ENCODE data around the gene CCDC92B. TPM values are rescaled to one million over a fixed set of nuclear protein-coding genes. Genes with fewer than 3 reads are reported as not detected.

Gene CCDC92B
- total RNA-seq, 1 experiment from 2014 or later = 1.9 TPM

- DNase-seq = no peak
- Histone ChIP-seq H2AFZ (no peak overlapping the region), H3K4me2 (no peak overlapping the region), H3F3A (ENCODE audit: insufficient read depth, low read depth) (peaks cover 14% of the 10 kb centered on the region; the same call in 1 of the 2 replicates), H3K79me2 (ENCODE audit: low read depth) (no peaks in the 10 kb centered on the region), H3K27me3 (ENCODE audit: insufficient read depth, low read depth) (no peaks in the 10 kb centered on the region), H3K4me1 (replicated peaks; ENCODE audit: insufficient read depth) (no peaks in the 10 kb centered on the region), H3K9me2 (ENCODE audit: insufficient read depth) (no peaks in the 10 kb centered on the region), H3K36me3 (ENCODE audit: low read depth) (peaks cover 11% of the 10 kb centered on the region; the same call in 1 of the 2 replicates), H4K20me1 (ENCODE audit: insufficient read depth) (peaks cover 50% of the 10 kb centered on the region), H3K27ac (no peak overlapping the region), H3K4me3 (no peak overlapping the region), H3K9me3 (ENCODE audit: insufficient read depth, low read depth) (no peaks in the 10 kb centered on the region)
- POLR2A ChIA-PET (ENCODE audit: unreplicated experiment) = no interaction called here
- no TSS peak for BruUV-seq (replicated peaks)
- CTCF ChIA-PET = no interaction called here
- TF ChIP-seq, protein P1, sequence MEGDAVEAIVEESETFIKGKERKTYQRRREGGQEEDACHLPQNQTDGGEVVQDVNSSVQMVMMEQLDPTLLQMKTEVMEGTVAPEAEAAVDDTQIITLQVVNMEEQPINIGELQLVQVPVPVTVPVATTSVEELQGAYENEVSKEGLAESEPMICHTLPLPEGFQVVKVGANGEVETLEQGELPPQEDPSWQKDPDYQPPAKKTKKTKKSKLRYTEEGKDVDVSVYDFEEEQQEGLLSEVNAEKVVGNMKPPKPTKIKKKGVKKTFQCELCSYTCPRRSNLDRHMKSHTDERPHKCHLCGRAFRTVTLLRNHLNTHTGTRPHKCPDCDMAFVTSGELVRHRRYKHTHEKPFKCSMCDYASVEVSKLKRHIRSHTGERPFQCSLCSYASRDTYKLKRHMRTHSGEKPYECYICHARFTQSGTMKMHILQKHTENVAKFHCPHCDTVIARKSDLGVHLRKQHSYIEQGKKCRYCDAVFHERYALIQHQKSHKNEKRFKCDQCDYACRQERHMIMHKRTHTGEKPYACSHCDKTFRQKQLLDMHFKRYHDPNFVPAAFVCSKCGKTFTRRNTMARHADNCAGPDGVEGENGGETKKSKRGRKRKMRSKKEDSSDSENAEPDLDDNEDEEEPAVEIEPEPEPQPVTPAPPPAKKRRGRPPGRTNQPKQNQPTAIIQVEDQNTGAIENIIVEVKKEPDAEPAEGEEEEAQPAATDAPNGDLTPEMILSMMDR (conservative IDR thresholded peaks at IDR 0.05) = no peak
- TF ChIP-seq EZH2 (IDR thresholded peaks at IDR 0.05; ENCODE audit: low read depth) = no peak
- intact Hi-C loops (cut with micrococcal nuclease; ENCODE audit: unreplicated experiment) = no loop called here
These were observed 55.7 kb downstream of the CCDC92B start for GRCh38 chr17:2693561-2694380.

DNA sequence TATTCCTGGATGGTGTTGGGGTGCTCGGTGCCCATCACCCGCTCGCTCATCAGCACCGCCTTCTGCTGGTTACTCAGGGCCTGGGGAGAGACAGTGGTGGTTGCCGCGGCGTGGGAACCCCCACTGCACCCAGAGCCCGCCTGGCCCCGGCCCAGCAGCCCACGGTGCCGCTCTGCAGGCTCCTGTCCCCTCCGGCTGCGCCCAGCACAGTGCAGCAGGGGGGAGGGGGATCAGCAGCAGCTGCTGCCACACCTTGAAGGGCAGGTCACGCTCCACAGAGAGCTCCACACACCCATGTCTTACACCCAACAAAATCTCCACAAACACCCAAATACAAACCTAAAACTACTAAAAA, 56.7 kb downstream of the CCDC92B start:
- no peak overlapping the region for H2AFZ ChIP-seq
- no peak for DNase-seq
- POLR2A ChIA-PET (ENCODE audit: unreplicated experiment) = no interaction called here
- CTCF ChIA-PET = no interaction called here
- H3K9me2 ChIP-seq (ENCODE audit: insufficient read depth) = no peaks in the 10 kb centered on the region
- H3K79me2 ChIP-seq (ENCODE audit: low read depth) = no peaks in the 10 kb centered on the region
- no peak overlapping the region for H3K4me2 ChIP-seq
- no peak overlapping the region for H3K27ac ChIP-seq
- H3K4me3 ChIP-seq = no peak overlapping the region
- H3K36me3 ChIP-seq (ENCODE audit: low read depth) = peaks cover 7% of the 10 kb centered on the region; the same call in 1 of the 2 replicates
- no peaks in the 10 kb centered on the region for H3K27me3 ChIP-seq (ENCODE audit: insufficient read depth, low read depth)
- no peaks in the 10 kb centered on the region for H3K9me3 ChIP-seq (ENCODE audit: insufficient read depth, low read depth)
- H4K20me1 ChIP-seq (ENCODE audit: insufficient read depth) = peaks cover 48% of the 10 kb centered on the region
- no peaks in the 10 kb centered on the region for H3K4me1 ChIP-seq (replicated peaks; ENCODE audit: insufficient read depth)
- BruUV-seq (replicated peaks) = no TSS peak
- intact Hi-C loops (cut with micrococcal nuclease; ENCODE audit: unreplicated experiment) = no loop called here
- TF ChIP-seq, protein P1 (conservative IDR thresholded peaks at IDR 0.05) = no peak
- TF ChIP-seq EZH2 (IDR thresholded peaks at IDR 0.05; ENCODE audit: low read depth) = no peak
- peaks cover 24% of the 10 kb centered on the region for H3F3A ChIP-seq (ENCODE audit: insufficient read depth, low read depth)

GRCh38 chr17:2691965-2692780, 57.3 kb downstream of the CCDC92B start:
- DNase-seq = no peak
- no peaks in the 10 kb centered on the region for H3K9me3 ChIP-seq (ENCODE audit: insufficient read depth, low read depth)
- ChIA-PET POLR2A (ENCODE audit: unreplicated experiment) (no interaction called here), CTCF (no interaction called here)
- TF ChIP-seq, protein P1 (conservative IDR thresholded peaks at IDR 0.05) = no peak
- H3K36me3 ChIP-seq (ENCODE audit: low read depth) = 0 out of 2 replicates have a peak, but pooled peaks cover 3% of the 10 kb centered on the region
- H3K27ac ChIP-seq = no peak overlapping the region
- H3K9me2 ChIP-seq (ENCODE audit: insufficient read depth) = no peaks in the 10 kb centered on the region
- H4K20me1 ChIP-seq (ENCODE audit: insufficient read depth) = peaks cover 47% of the 10 kb centered on the region
- intact Hi-C loops (cut with micrococcal nuclease; ENCODE audit: unreplicated experiment) = no loop called here
- H2AFZ ChIP-seq = no peak overlapping the region
- H3K4me3 ChIP-seq = no peak overlapping the region
- no peaks in the 10 kb centered on the region for H3K4me1 ChIP-seq (replicated peaks; ENCODE audit: insufficient read depth)
- peaks cover 27% of the 10 kb centered on the region for H3F3A ChIP-seq (ENCODE audit: insufficient read depth, low read depth)
- no TSS peak for BruUV-seq (replicated peaks)
- H3K79me2 ChIP-seq (ENCODE audit: low read depth) = no peaks in the 10 kb centered on the region
- H3K4me2 ChIP-seq = no peak overlapping the region
- no peaks in the 10 kb centered on the region for H3K27me3 ChIP-seq (ENCODE audit: insufficient read depth, low read depth)
